WTC11 (cell line): ENCODE measurements around the gene ZNF570. TPM values are rescaled to one million over a fixed set of nuclear protein-coding genes. Genes with fewer than 3 reads are reported as not detected.

Source experiments
- ATAC-seq: fragments of 200-7000 bp; cut with Tn5 transposase; 2 replicates; pipeline ENCODE4 v1.10.0; 2021; ENCODE audit warnings: mild to moderate bottlenecking, moderate library complexity
- CTCF ChIA-PET: fragments of 300-600 bp; sonication (Branson Sonifier 250); formaldehyde crosslinking; loops from one replicate; lab custom pipeline; 2021; ENCODE audit warnings: antibody characterized with exemption; lab: Charles Lee
- POLR2A ChIA-PET: fragments of 350-600 bp; sonication (Branson Sonifier 250); formaldehyde crosslinking; loops from one replicate; lab custom pipeline; 2021; ENCODE audit warnings: antibody characterized with exemption; lab: Charles Lee
- DNase-seq: peaks from one replicate; pipeline ENCODE4 v3.0.0; 2021; ENCODE audit warnings: low spot score
- H3K27ac Mint-ChIP-seq: 2 replicates; pipeline ENCODE4 v1.8.0; 2021; ENCODE audit warnings: mixed read lengths
- H3K27me3 Mint-ChIP-seq: 2 replicates; pipeline ENCODE4 v1.8.0; 2021; ENCODE audit warnings: low read depth, mild to moderate bottlenecking, moderate library complexity, mixed read lengths
- H3K36me3 Mint-ChIP-seq: 2 replicates; pipeline ENCODE4 v1.8.0; 2021; ENCODE audit warnings: mixed read lengths
- H3K4me1 Mint-ChIP-seq: 2 replicates; pipeline ENCODE4 v1.8.0; 2022; ENCODE audit warnings: mixed read lengths
- H3K4me3 Mint-ChIP-seq: 2 replicates; pipeline ENCODE4 v1.8.0; 2021; ENCODE audit warnings: mild to moderate bottlenecking, moderate library complexity, mixed read lengths
- H3K9me3 Mint-ChIP-seq: 2 replicates; pipeline ENCODE4 v1.8.0; 2021; ENCODE audit warnings: mixed read lengths
- EMX1 ChIP-seq: fragments of 250-450 bp; sonication (Bioruptor Pico); IDR thresholded peaks from 2 replicates; pipeline ENCODE4 v1.8.0; 2021; ENCODE audit warnings: mild to moderate bottlenecking
- FOXP1 ChIP-seq: sonication (generic); formaldehyde crosslinking; IDR thresholded peaks from 2 replicates; pipeline ENCODE4 v1.8.0; 2022; ENCODE audit warnings: missing genetic modification reagents, mild to moderate bottlenecking, moderate library complexity, borderline replicate concordance
- GABPB1 ChIP-seq: sonication (generic); formaldehyde crosslinking; IDR thresholded peaks from 2 replicates; pipeline ENCODE4 v1.8.1; 2023; ENCODE audit warnings: mild to moderate bottlenecking, missing genetic modification reagents
- NFE2L1 ChIP-seq: sonication (generic); formaldehyde crosslinking; IDR thresholded peaks from 2 replicates; pipeline ENCODE4 v1.8.1; 2023; ENCODE audit warnings: missing genetic modification reagents
- SOX15 ChIP-seq: fragments of 250-450 bp; sonication (Bioruptor Pico); IDR thresholded peaks from 2 replicates; pipeline ENCODE4 v1.9.0; 2021; ENCODE audit warnings: mild to moderate bottlenecking
- TCF7 ChIP-seq: sonication (generic); formaldehyde crosslinking; IDR thresholded peaks from 2 replicates; pipeline ENCODE4 v1.8.0; 2022; ENCODE audit warnings: mild to moderate bottlenecking, low read depth, missing genetic modification reagents, moderate library complexity
- TP53 ChIP-seq: sonication (generic); formaldehyde crosslinking; IDR thresholded peaks from 2 replicates; pipeline ENCODE4 v1.8.1; 2023; ENCODE audit warnings: mild to moderate bottlenecking, missing genetic modification reagents
- ZNF232 ChIP-seq: sonication (generic); formaldehyde crosslinking; IDR thresholded peaks from 2 replicates; pipeline ENCODE4 v1.8.0; 2022; ENCODE audit warnings: mild to moderate bottlenecking, missing genetic modification reagents
- ZNF317 ChIP-seq: sonication (generic); formaldehyde crosslinking; IDR thresholded peaks from 2 replicates; pipeline ENCODE4 v1.8.1; 2023; ENCODE audit warnings: low read depth, mild to moderate bottlenecking, moderate library complexity, missing genetic modification reagents, borderline replicate concordance
- total RNA-seq: library from RNA; stranded (reverse); gene quantifications from 3 replicates; pipeline ENCODE4 v1.2.3, GENCODE V29; 2021
- TF ChIP-seq, protein P1 (sequence below): sonication (generic); formaldehyde crosslinking; IDR thresholded peaks from 2 replicates; pipeline ENCODE4 v1.8.0; 2023; ENCODE audit warnings: mild to moderate bottlenecking, missing genetic modification reagents
- TF ChIP-seq, protein P2 (sequence below): sonication (generic); formaldehyde crosslinking; IDR thresholded peaks from 2 replicates; pipeline ENCODE4 v1.8.1; 2022; ENCODE audit warnings: missing genetic modification reagents, borderline replicate concordance
- TF ChIP-seq, protein P3 (sequence below): fragments of 250-450 bp; sonication (Bioruptor Pico); IDR thresholded peaks from 2 replicates; pipeline ENCODE4 v1.8.0; 2021; ENCODE audit warnings: mild to moderate bottlenecking
- TF ChIP-seq, protein P4 (sequence below): sonication (generic); formaldehyde crosslinking; IDR thresholded peaks from 2 replicates; pipeline ENCODE4 v1.8.1; 2022; ENCODE audit warnings: low read depth, missing genetic modification reagents, borderline replicate concordance
- TF ChIP-seq, protein P5 (sequence below): sonication (generic); formaldehyde crosslinking; IDR thresholded peaks from 2 replicates; pipeline ENCODE4 v1.8.1; 2022; ENCODE audit warnings: mild to moderate bottlenecking, missing genetic modification reagents, moderate library complexity, borderline replicate concordance
- TF ChIP-seq, protein P6 (sequence below): fragments of 250-450 bp; sonication (Bioruptor Pico); IDR thresholded peaks from 2 replicates; pipeline ENCODE4 v1.9.0; 2021; ENCODE audit warnings: mild to moderate bottlenecking, borderline replicate concordance
- TF ChIP-seq, protein P7 (sequence below): sonication (generic); formaldehyde crosslinking; IDR thresholded peaks from 2 replicates; pipeline ENCODE4 v1.8.1; 2023; ENCODE audit warnings: mild to moderate bottlenecking, moderate library complexity, missing genetic modification reagents

Gene ZNF570
- total RNA-seq, 1 experiment from 2014 or later = 7.2 TPM

DNA sequence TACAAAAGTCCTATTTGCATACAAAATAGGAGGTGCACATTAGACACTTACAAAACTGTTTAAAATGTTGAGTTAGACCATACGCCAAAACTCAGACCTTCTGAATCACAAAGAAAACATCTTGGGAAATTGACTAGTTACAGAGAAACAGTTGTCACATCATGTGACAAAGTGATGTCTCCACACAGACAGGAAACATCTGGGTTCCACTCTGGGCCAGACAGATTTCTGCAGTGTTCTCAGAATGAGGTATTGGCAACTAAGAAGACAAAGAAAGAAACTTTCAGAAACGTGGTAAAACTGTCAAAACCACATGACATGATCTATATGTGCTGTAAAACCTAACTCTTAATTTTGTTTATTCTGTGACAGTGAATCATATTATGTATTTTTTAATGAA, 44.2 kb downstream of the ZNF570 start:
- Mint-ChIP-seq H3K9me3 (no peaks in the 10 kb centered on the region), H3K27ac (no peak overlapping the region), H3K4me1 (no peaks in the 10 kb centered on the region), H3K27me3 (no peaks in the 10 kb centered on the region), H3K36me3 (peaks cover 35% of the 10 kb centered on the region), H3K4me3 (no peak overlapping the region)
- CTCF ChIA-PET = no interaction called here
- no peak for TF ChIP-seq NFE2L1 (CRISPR knock-in tag)
- TF ChIP-seq, protein P1, sequence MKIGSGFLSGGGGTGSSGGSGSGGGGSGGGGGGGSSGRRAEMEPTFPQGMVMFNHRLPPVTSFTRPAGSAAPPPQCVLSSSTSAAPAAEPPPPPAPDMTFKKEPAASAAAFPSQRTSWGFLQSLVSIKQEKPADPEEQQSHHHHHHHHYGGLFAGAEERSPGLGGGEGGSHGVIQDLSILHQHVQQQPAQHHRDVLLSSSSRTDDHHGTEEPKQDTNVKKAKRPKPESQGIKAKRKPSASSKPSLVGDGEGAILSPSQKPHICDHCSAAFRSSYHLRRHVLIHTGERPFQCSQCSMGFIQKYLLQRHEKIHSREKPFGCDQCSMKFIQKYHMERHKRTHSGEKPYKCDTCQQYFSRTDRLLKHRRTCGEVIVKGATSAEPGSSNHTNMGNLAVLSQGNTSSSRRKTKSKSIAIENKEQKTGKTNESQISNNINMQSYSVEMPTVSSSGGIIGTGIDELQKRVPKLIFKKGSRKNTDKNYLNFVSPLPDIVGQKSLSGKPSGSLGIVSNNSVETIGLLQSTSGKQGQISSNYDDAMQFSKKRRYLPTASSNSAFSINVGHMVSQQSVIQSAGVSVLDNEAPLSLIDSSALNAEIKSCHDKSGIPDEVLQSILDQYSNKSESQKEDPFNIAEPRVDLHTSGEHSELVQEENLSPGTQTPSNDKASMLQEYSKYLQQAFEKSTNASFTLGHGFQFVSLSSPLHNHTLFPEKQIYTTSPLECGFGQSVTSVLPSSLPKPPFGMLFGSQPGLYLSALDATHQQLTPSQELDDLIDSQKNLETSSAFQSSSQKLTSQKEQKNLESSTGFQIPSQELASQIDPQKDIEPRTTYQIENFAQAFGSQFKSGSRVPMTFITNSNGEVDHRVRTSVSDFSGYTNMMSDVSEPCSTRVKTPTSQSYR (CRISPR knock-in tag) = no peak
- TF ChIP-seq FOXP1 = no peak
- no peak for TF ChIP-seq EMX1 (CRISPR knock-in tag)
- TF ChIP-seq, protein P2, sequence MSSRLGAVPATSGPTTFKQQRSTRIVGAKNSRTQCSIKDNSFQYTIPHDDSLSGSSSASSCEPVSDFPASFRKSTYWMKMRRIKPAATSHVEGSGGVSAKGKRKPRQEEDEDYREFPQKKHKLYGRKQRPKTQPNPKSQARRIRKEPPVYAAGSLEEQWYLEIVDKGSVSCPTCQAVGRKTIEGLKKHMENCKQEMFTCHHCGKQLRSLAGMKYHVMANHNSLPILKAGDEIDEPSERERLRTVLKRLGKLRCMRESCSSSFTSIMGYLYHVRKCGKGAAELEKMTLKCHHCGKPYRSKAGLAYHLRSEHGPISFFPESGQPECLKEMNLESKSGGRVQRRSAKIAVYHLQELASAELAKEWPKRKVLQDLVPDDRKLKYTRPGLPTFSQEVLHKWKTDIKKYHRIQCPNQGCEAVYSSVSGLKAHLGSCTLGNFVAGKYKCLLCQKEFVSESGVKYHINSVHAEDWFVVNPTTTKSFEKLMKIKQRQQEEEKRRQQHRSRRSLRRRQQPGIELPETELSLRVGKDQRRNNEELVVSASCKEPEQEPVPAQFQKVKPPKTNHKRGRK = no peak
- no peak for TF ChIP-seq TP53 (CRISPR knock-in tag)
- TF ChIP-seq ZNF317 (CRISPR knock-in tag) = no peak
- TF ChIP-seq, protein P3, sequence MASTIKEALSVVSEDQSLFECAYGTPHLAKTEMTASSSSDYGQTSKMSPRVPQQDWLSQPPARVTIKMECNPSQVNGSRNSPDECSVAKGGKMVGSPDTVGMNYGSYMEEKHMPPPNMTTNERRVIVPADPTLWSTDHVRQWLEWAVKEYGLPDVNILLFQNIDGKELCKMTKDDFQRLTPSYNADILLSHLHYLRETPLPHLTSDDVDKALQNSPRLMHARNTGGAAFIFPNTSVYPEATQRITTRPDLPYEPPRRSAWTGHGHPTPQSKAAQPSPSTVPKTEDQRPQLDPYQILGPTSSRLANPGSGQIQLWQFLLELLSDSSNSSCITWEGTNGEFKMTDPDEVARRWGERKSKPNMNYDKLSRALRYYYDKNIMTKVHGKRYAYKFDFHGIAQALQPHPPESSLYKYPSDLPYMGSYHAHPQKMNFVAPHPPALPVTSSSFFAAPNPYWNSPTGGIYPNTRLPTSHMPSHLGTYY = no peak
- TF ChIP-seq GABPB1 = no peak
- TF ChIP-seq TCF7 = no peak
- ATAC-seq = no peak
- no peak for DNase-seq
- POLR2A ChIA-PET = no interaction called here

DNA sequence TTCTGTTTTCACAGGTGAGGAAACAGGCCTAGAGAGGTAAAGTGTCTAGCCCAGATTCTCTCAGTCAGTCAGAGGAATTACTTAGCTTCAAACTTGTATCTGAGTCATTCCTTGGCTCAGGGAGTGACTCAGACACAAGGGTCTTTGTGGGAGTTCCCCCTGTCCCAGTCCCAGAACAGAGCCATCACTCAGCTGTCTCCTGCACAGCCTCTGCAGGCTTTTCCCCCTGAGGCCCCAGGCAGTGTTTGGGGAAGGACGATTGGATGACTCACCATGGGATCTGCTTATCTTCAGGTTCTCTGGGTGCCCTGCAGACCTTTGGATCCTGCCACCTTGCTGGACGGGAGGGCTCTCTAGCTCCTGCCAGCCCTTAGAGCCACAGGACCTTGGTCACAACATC, 50.7 kb downstream of the ZNF570 start:
- TF ChIP-seq ZNF232 (no peak), FOXP1 (no peak), SOX15 (no peak)
- TF ChIP-seq, protein P4, sequence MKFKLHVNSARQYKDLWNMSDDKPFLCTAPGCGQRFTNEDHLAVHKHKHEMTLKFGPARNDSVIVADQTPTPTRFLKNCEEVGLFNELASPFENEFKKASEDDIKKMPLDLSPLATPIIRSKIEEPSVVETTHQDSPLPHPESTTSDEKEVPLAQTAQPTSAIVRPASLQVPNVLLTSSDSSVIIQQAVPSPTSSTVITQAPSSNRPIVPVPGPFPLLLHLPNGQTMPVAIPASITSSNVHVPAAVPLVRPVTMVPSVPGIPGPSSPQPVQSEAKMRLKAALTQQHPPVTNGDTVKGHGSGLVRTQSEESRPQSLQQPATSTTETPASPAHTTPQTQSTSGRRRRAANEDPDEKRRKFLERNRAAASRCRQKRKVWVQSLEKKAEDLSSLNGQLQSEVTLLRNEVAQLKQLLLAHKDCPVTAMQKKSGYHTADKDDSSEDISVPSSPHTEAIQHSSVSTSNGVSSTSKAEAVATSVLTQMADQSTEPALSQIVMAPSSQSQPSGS (CRISPR knock-in tag) = no peak
- TF ChIP-seq, protein P5, sequence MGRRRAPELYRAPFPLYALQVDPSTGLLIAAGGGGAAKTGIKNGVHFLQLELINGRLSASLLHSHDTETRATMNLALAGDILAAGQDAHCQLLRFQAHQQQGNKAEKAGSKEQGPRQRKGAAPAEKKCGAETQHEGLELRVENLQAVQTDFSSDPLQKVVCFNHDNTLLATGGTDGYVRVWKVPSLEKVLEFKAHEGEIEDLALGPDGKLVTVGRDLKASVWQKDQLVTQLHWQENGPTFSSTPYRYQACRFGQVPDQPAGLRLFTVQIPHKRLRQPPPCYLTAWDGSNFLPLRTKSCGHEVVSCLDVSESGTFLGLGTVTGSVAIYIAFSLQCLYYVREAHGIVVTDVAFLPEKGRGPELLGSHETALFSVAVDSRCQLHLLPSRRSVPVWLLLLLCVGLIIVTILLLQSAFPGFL (CRISPR knock-in tag) = no peak
- TF ChIP-seq, protein P1 (CRISPR knock-in tag) = no peak
- TF ChIP-seq, protein P6, sequence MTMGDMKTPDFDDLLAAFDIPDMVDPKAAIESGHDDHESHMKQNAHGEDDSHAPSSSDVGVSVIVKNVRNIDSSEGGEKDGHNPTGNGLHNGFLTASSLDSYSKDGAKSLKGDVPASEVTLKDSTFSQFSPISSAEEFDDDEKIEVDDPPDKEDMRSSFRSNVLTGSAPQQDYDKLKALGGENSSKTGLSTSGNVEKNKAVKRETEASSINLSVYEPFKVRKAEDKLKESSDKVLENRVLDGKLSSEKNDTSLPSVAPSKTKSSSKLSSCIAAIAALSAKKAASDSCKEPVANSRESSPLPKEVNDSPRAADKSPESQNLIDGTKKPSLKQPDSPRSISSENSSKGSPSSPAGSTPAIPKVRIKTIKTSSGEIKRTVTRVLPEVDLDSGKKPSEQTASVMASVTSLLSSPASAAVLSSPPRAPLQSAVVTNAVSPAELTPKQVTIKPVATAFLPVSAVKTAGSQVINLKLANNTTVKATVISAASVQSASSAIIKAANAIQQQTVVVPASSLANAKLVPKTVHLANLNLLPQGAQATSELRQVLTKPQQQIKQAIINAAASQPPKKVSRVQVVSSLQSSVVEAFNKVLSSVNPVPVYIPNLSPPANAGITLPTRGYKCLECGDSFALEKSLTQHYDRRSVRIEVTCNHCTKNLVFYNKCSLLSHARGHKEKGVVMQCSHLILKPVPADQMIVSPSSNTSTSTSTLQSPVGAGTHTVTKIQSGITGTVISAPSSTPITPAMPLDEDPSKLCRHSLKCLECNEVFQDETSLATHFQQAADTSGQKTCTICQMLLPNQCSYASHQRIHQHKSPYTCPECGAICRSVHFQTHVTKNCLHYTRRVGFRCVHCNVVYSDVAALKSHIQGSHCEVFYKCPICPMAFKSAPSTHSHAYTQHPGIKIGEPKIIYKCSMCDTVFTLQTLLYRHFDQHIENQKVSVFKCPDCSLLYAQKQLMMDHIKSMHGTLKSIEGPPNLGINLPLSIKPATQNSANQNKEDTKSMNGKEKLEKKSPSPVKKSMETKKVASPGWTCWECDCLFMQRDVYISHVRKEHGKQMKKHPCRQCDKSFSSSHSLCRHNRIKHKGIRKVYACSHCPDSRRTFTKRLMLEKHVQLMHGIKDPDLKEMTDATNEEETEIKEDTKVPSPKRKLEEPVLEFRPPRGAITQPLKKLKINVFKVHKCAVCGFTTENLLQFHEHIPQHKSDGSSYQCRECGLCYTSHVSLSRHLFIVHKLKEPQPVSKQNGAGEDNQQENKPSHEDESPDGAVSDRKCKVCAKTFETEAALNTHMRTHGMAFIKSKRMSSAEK (CRISPR knock-in tag) = no peak
- TF ChIP-seq, protein P7, sequence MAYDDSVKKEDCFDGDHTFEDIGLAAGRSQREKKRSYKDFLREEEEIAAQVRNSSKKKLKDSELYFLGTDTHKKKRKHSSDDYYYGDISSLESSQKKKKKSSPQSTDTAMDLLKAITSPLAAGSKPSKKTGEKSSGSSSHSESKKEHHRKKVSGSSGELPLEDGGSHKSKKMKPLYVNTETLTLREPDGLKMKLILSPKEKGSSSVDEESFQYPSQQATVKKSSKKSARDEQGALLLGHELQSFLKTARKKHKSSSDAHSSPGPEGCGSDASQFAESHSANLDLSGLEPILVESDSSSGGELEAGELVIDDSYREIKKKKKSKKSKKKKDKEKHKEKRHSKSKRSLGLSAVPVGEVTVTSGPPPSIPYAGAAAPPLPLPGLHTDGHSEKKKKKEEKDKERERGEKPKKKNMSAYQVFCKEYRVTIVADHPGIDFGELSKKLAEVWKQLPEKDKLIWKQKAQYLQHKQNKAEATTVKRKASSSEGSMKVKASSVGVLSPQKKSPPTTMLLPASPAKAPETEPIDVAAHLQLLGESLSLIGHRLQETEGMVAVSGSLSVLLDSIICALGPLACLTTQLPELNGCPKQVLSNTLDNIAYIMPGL (CRISPR knock-in tag) = no peak
- no peak for ATAC-seq
- ChIA-PET CTCF (no interaction called here), POLR2A (no interaction called here)
- Mint-ChIP-seq H3K27ac (no peak overlapping the region), H3K27me3 (no peaks in the 10 kb centered on the region), H3K36me3 (peaks cover 41% of the 10 kb centered on the region), H3K4me3 (no peak overlapping the region), H3K9me3 (peaks cover 3% of the 10 kb centered on the region), H3K4me1 (no peaks in the 10 kb centered on the region)
- no peak for DNase-seq
